OCI-LY7 (cell line): ENCODE results near the gene MXRA8. TPM values are rescaled to one million over a fixed set of nuclear protein-coding genes. Genes with fewer than 3 reads are reported as not detected.

Source experiments
- BruUV-seq: library from RNA; stranded (reverse); fragments of 400-500 nt; replicated peaks from 2 replicates; lab custom pipeline; 2021; lab: Mats Ljungman, UMichigan
- CTCF ChIA-PET: fragments of 300-600 bp; sonication (Branson Sonifier 250); formaldehyde crosslinking; loops from one replicate; lab custom pipeline; 2022; ENCODE audit warnings: antibody characterized with exemption; ENCODE audit not compliant: unreplicated experiment; lab: Charles Lee
- POLR2A ChIA-PET: fragments of 300-600 bp; sonication (Branson Sonifier 250); formaldehyde crosslinking; loops from one replicate; lab custom pipeline; 2022; ENCODE audit warnings: antibody characterized with exemption; lab: Charles Lee
- DNase-seq: peaks from one replicate; pipeline ENCODE4 v3.0.0-alpha.2; 2015; ENCODE audit warnings: low spot score
- H2AFZ ChIP-seq: fragments of 200-600 bp; sonication (generic), shearing (Covaris generic); 2 replicates; pipeline ENCODE4 v1.6.1; 2014; ENCODE audit warnings: mild to moderate bottlenecking, antibody characterized with exemption, low read length, moderate library complexity
- H3K27ac ChIP-seq: fragments of 200-600 bp; sonication (generic); 2 replicates; pipeline ENCODE4 v1.5.1; 2014; ENCODE audit warnings: mixed run types, low read depth, mild to moderate bottlenecking, moderate library complexity, low read length, inconsistent platforms; ENCODE audit not compliant: poor library complexity, severe bottlenecking
- H3K36me3 ChIP-seq: fragments of 200-600 bp; sonication (generic); 2 replicates; pipeline ENCODE4 v1.6.1; 2014; ENCODE audit warnings: mild to moderate bottlenecking, antibody characterized with exemption, low read length, moderate library complexity, mixed read lengths; ENCODE audit not compliant: insufficient read depth
- H3K4me1 ChIP-seq: fragments of 200-600 bp; sonication (generic); 2 replicates; pipeline ENCODE4 v1.5.1; 2014; ENCODE audit warnings: mild to moderate bottlenecking, low read length; ENCODE audit not compliant: insufficient read depth, poor library complexity, severe bottlenecking
- H3K4me2 ChIP-seq: fragments of 200-600 bp; sonication (generic); 2 replicates; pipeline ENCODE4 v1.6.1; 2014; ENCODE audit warnings: mild to moderate bottlenecking, low read length
- H3K4me3 ChIP-seq: fragments of 200-600 bp; sonication (generic); 2 replicates; pipeline ENCODE4 v1.5.1; 2014; ENCODE audit warnings: mild to moderate bottlenecking, low read depth, low read length; ENCODE audit not compliant: poor library complexity, severe bottlenecking
- H3K79me2 ChIP-seq: fragments of 200-600 bp; sonication (generic); 2 replicates; pipeline ENCODE4 v1.6.1; 2016; ENCODE audit warnings: low read depth, mild to moderate bottlenecking, low read length, moderate library complexity, mixed read lengths; ENCODE audit not compliant: insufficient read depth
- H3K9me2 ChIP-seq: fragments of 200-600 bp; sonication (generic); 2 replicates; pipeline ENCODE4 v1.6.1; 2016; ENCODE audit warnings: mild to moderate bottlenecking, low read length, mixed read lengths; ENCODE audit not compliant: insufficient read depth
- H3K9me3 ChIP-seq: fragments of 200-600 bp; sonication (generic); 2 replicates; pipeline ENCODE4 v1.6.1; 2014; ENCODE audit warnings: mild to moderate bottlenecking, mixed run types, low read length, mixed read lengths
- H4K20me1 ChIP-seq: fragments of 200-600 bp; sonication (generic); 2 replicates; pipeline ENCODE4 v1.6.1; 2014; ENCODE audit warnings: mild to moderate bottlenecking, antibody characterized with exemption, low read length, moderate library complexity, mixed read lengths; ENCODE audit not compliant: insufficient read depth
- EZH2phosphoT487 ChIP-seq: fragments of 200-600 bp; sonication (generic); IDR thresholded peaks from 2 replicates; pipeline ENCODE4 v1.6.1; 2018; ENCODE audit warnings: low read depth, borderline replicate concordance, mild to moderate bottlenecking, mixed run types, antibody characterized with exemption, low read length, moderate library complexity, mixed read lengths
- intact Hi-C: fragments of 100-400 bp; cut with micrococcal nuclease; formaldehyde crosslinking; loops from one replicate; pipeline ENCODE4 v1.10.0; 2022; ENCODE audit not compliant: unreplicated experiment
- total RNA-seq, 2 experiments: library from RNA; depleted of rRNA in 1 of 2; stranded (reverse); fragments of >200 nt in 1 of 2; shearing (Covaris generic) in 1 of 2; gene quantifications; 2 replicates each; pipeline ENCODE4 v1.2.3, GENCODE V29; 2014 to 2022
- TF ChIP-seq, protein P1 (sequence below): fragments of 200-600 bp; sonication (generic); conservative IDR thresholded peaks from 2 replicates; pipeline ENCODE4 v1.5.1; 2014; ENCODE audit warnings: mild to moderate bottlenecking, antibody characterized with exemption, low read length, moderate library complexity, mixed read lengths

Gene MXRA8
- total RNA-seq, 2 experiments from 2014 or later: not detected

DNA sequence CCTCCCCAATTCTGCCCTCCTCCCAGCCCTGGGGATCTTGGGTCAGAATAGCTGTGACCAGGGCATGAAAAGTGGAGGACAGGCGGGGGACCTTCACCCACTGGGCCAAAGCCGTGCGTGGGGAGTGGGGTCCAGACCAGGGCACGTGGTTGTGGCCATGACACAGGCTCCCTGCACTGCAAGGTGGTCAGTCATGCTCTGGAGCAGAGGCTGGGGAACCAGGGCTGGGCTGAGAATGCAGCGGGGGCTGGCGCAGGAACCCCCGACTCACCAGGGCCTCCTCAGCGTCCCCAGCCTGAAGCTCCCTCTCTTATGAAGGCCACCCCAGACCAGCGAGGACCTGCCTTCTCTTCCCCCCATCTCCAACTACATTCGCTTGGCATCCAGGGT lies 11.9 kb downstream of the MXRA8 start:
- no peaks in the 10 kb centered on the region for H3K79me2 ChIP-seq
- peaks cover 12% of the 10 kb centered on the region for H3K4me1 ChIP-seq
- H3K4me3 ChIP-seq: no peak overlapping the region
- ChIA-PET POLR2A (interaction anchor here (1.0 kb wide), 1 partner anchor 26 kb away, joined by 3 read pairs; no protein-coding TSS in a partner anchor), CTCF (interaction anchor here (1.3 kb wide), 1 partner anchor 8 kb away, joined by 5 read pairs; no protein-coding TSS in a partner anchor)
- BruUV-seq: no TSS peak
- DNase-seq: no peak
- H3K27ac ChIP-seq: no peak overlapping the region
- H3K4me2 ChIP-seq: no peak overlapping the region
- intact Hi-C loops: loop anchor here (5.0 kb wide), 1 partner anchor 116 kb away; no protein-coding TSS in a partner anchor
- H2AFZ ChIP-seq: no peak overlapping the region
- peaks cover under 1% of the 10 kb centered on the region for H3K36me3 ChIP-seq
- H3K9me2 ChIP-seq: no peaks in the 10 kb centered on the region
- TF ChIP-seq, protein P1, sequence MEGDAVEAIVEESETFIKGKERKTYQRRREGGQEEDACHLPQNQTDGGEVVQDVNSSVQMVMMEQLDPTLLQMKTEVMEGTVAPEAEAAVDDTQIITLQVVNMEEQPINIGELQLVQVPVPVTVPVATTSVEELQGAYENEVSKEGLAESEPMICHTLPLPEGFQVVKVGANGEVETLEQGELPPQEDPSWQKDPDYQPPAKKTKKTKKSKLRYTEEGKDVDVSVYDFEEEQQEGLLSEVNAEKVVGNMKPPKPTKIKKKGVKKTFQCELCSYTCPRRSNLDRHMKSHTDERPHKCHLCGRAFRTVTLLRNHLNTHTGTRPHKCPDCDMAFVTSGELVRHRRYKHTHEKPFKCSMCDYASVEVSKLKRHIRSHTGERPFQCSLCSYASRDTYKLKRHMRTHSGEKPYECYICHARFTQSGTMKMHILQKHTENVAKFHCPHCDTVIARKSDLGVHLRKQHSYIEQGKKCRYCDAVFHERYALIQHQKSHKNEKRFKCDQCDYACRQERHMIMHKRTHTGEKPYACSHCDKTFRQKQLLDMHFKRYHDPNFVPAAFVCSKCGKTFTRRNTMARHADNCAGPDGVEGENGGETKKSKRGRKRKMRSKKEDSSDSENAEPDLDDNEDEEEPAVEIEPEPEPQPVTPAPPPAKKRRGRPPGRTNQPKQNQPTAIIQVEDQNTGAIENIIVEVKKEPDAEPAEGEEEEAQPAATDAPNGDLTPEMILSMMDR: no peak
- TF ChIP-seq EZH2phosphoT487: no peak
- no peaks in the 10 kb centered on the region for H3K9me3 ChIP-seq
- no peaks in the 10 kb centered on the region; the same call in 1 of the 2 replicates for H4K20me1 ChIP-seq

GRCh38 chr1:1345860-1346500 lies 12.4 kb downstream of the MXRA8 start:
- POLR2A ChIA-PET: interaction anchor here (1.0 kb wide), 1 partner anchor 26 kb away, joined by 3 read pairs; no protein-coding TSS in a partner anchor
- no peak for TF ChIP-seq EZH2phosphoT487
- TF ChIP-seq, protein P1: no peak
- no peak overlapping the region for H3K4me3 ChIP-seq
- H3K27ac ChIP-seq: no peak overlapping the region
- no peaks in the 10 kb centered on the region; the same call in 1 of the 2 replicates for H4K20me1 ChIP-seq
- CTCF ChIA-PET: interaction anchor here (1.3 kb wide), 1 partner anchor 8 kb away, joined by 5 read pairs; no protein-coding TSS in a partner anchor
- no peaks in the 10 kb centered on the region for H3K9me3 ChIP-seq
- H3K9me2 ChIP-seq: no peaks in the 10 kb centered on the region
- no peak overlapping the region for H2AFZ ChIP-seq
- no peaks in the 10 kb centered on the region for H3K79me2 ChIP-seq
- no TSS peak for BruUV-seq
- no peak for DNase-seq
- intact Hi-C loops: loop anchor here (5.0 kb wide), 1 partner anchor 116 kb away; no protein-coding TSS in a partner anchor
- H3K4me1 ChIP-seq: peaks cover 10% of the 10 kb centered on the region
- H3K4me2 ChIP-seq: no peak overlapping the region
- peaks cover 6% of the 10 kb centered on the region for H3K36me3 ChIP-seq
